Urothelium cell line (cell line): ENCODE measurements around the gene HMG20A.
A peak's percentile ranks its signal among the peaks of the same experiment; 100 is the strongest.

Source experiments
- DNase-seq: peaks from one replicate; pipeline ENCODE4 v3.0.0; 2011; ENCODE audit warnings: low spot score, mixed read lengths
- FAIRE-seq: peaks from 2 replicates; lab custom pipeline; 2011; peaks lifted over from hg19 to GRCh38; lab: Jason Lieb, UNC

HMG20A gene

DNA sequence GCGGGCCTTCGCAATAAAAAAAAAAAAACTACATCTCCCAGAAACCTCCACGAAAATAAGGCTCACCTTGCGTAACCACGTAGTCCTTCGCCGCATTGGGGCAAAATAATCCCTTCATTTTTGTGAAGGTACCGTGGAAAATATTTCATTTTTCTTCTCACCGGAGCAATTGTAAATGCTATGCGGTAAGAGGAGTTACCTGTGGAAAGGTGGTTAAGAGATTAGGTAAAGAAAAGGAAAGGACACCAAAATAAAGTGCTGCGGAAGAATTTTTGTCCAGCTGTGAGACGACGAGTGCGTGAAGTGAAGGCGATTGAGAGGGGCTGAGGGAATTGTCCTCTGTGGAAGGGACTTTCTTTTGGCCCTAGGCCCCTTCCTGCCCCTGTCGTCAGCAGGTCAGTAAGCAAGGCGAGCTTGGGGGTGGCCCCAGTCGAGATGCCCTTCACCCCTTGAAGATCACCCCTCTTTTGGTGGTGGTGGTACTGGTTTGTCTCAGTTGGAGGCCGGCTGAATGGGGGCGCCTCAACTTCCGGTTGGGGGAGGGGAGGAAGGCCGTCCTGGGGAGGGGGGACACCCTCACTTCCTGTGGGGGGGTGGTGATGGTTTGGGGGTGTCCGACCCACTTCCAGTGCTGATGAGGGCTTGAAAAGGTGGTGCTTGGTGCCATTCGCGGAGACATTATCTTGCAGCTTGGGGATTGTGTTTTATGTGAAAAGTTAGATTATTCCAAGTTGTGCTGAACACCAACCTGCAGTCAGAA is at the start of gene HMG20A:
Gene HMG20A (plus strand): TSS at position 279 of the 760 bp plus-strand sequence. CDS start 37,520 bp downstream, outside the sequence.
- DNase-seq (peak; percentile 73), FAIRE-seq (peak; percentile 58)

DNA sequence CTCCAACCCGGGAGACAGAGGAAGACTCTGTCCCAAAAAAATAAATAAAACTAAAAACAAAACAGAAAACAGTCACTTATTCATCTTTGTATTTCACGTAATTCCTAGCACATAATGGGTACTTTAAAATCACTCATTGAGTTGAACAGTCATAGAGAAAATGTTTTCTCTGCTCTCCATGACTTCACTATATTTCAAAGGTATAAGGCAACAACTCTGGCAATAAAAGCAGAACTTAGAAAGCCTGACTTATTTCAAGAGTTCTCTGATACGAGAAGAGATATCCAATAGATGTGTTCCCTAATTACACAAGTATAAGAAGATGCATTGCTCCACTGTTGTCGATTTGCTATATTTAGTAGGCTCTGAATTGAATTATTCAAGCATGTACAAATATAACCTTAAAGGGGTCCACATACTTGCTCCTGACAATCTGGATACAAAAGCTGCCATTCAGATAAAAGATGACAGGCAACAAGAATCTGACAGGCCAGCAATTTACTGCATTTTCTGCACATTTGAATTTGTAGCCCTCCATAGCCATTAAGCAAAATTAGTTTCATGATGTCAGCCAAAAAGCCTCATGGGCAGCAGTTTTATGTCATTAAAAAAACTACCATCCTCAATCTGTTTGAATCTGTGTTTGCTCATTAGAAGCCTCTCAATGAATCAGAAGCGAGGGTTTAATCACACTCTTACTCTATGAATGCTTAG is 48.7 kb upstream of the HMG20A start:
- FAIRE-seq: no peak
- no peak for DNase-seq

DNA sequence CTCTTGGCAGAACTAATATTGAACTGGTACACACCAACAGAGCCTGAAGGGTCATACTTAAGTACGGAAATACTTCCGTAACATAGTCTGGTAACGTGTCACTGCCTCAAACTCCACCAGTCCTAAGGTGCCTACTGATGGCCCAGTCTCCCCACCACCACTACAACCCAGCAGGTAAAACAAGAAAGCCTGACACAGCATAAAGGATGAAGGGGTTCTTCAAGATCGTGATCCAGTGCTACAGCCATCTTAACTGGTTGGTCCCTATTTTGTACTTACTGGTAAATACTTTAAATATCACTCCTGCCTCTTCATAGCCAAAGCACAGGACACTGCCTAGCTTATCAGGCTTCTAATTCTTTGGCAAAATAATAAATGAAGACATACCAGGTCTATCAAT is 47.2 kb upstream of the HMG20A start:
- DNase-seq: no peak
- FAIRE-seq: no peak

GRCh38 chr15:77375133-77375532 is 45.6 kb upstream of the HMG20A start:
- DNase-seq (no peak), FAIRE-seq (no peak)

DNA sequence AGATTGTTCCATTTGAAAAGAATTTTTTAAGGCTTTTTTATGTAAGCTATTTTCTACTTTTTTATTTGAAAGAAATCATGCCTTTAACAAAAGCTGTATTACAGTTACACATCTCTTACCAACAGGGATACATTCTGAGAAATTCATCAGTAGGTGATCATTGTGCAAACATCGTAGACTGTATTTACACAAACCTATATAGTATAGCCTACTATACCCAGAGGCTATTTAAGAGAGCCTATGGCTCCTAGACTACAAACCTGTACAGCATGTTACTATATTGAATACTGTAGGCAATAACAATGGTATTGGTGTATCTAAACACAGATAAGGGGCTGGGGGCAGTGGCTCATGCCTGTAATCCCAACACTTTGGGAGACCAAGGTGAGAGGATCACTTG is 43.9 kb upstream of the HMG20A start:
- FAIRE-seq (no peak), DNase-seq (no peak)

DNA sequence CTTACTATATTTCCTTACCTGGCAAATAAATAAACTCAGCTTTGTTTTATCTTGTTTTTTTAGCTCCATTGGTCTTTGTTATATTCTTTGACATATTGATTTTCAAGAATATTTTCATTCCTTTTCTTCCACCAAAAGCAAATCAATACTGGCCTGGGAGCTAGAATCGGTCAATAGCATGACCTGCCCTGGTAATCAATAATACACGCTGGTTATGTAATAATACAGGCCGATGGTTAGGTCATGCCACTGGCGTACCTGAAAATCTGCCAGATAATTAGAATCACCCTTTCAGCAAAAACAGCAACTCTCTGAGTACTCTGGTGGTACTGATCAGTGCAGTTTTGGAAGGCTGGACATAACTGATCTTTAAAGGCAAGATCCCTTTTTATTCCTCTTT is 40.7 kb upstream of the HMG20A start:
- no peak for FAIRE-seq

DNA sequence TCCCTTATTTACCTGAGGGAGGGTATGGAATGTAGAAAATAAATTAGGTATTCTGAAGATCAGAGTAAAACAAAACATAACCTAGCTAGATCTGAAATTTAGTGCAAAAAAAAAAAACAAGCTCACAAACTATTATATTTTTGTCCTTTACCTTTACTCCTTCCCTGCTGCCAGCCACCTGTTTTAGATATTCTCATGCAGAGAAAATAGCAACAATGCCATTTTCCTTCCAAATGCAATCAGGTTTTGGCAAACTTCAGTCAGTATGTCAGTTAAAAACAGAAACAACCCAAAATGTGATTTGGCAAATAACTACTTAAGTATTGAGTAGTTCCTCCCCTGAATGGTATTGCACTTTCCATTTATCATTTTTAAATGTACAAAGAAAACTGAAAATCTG is 36.6 kb upstream of the HMG20A start:
- no peak for FAIRE-seq
- DNase-seq: no peak

More for the DNA sequence above, 40.7 kb upstream of the HMG20A start:
- DNase-seq: no peak

- no peak for FAIRE-seq
- no peak for DNase-seq
These were observed 35.9 kb upstream of the HMG20A start for GRCh38 chr15:77384589-77385359.

DNA sequence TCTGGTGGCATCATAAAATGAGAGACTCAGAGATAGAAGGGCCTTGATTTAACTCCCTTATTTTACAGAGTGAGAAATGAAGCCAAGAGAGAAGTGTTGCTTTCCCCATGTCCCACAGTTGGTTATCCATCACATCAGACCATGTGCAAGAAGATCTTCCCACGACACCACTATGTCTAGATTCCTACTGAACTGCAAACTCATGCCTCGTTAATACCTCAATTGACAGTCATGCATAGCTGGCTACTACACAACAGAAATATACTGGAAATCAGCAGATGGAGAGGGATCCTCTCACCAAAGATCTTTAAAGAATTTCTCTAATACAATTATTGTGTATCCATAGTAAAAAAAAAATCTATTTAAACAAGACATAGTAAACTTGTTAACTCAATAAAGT is 34.1 kb upstream of the HMG20A start:
- no peak for DNase-seq

DNA sequence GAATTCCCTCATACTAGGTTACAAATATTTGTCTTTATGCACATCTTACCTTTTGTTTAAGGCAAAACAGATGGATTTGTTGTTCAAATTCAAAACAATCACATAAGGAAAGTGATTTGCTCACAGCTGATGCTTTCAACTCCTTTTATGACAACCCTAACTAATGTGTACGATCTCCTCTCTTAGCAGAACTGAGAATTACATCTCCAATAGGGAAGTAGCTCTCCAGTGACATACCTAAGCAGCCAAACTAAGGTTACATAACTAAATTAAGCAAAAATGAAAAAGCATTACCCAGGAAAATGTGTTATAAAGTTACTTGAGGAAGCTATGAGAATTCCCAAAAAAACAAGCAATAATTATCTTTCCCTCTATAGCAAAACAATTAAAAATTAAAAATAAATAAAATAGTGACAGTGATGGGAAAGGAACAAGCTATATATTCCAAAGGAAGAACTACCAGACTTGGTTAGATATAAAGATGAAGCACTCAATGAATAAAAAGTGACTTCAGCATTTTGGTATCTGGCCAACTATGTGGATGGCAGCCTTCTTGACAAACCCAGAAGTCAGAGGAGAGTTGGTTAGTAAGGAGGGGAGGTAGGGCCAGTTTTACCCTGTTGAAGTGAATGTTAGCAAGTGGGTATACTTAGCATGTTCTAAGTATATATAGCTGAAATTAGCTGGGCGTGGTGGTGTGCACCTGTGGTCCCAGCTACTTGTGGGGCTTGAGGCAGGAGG is 33.2 kb upstream of the HMG20A start:
- DNase-seq (no peak), FAIRE-seq (no peak)

More for the DNA sequence above, 34.1 kb upstream of the HMG20A start:
- no peak for FAIRE-seq

GRCh38 chr15:77391372-77391951 is 29.2 kb upstream of the HMG20A start:
- DNase-seq (no peak), FAIRE-seq (no peak)

DNA sequence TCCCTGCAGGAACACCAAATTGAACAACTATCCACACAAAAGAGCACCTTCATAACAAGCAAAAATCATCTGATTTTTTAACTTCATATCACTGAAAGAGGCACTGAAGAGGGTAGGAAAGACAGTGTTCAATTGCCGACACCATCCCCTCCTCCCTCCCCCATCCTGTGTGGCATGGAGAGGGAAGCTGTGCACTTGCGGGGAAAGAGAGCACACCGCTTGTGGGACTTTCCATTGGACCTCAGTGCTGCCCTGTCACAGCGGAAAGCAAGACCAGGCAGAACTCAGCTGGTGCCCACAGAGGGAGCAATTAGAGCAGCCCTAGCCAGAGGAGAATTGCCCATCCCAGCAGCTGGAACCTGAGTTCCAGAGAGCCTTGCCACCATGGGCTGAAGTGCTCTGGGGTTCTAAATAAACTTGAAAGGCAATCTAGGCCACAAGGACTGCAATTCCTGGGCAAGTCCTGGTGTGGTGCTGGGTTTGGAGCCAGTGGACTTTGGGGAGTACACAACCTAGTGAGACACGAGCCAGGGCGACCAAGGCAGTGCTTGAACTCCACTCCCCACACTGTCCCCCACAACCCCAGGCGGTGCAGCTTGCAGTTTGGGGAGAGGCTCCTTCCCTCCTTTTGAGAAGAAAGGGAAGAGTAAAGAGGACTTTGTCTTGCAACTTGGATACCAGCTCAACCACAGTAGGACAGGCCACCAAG is 27.8 kb upstream of the HMG20A start:
- FAIRE-seq: no peak

GRCh38 chr15:77393471-77393840 is 27.2 kb upstream of the HMG20A start:
- no peak for FAIRE-seq
- DNase-seq: no peak

More for the DNA sequence above, 27.8 kb upstream of the HMG20A start:
- no peak for DNase-seq

- FAIRE-seq (no peak), DNase-seq (no peak)
These were observed 25.5 kb upstream of the HMG20A start for GRCh38 chr15:77395013-77395774.

DNA sequence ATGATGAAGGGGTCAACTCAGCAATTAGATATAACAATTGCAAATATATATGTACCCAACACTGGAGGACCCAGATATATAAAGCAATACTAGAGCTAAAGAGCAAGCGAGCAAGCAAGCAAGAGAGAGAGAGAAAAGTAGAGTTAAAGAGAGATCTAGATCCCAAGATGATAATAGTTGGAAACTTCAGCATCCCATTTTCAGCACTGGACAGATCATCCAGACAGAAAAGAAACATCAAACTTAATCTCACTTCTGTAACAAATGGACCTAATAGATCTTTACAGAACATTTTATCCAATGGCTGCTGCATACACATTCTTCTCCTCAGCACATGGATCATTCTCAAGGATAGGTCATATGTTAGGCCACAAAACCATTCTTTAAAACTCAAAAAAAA is 24.0 kb upstream of the HMG20A start:
- DNase-seq (no peak), FAIRE-seq (no peak)

- FAIRE-seq (no peak), DNase-seq (no peak)
These were observed 21.8 kb upstream of the HMG20A start for GRCh38 chr15:77398927-77399326.

DNA sequence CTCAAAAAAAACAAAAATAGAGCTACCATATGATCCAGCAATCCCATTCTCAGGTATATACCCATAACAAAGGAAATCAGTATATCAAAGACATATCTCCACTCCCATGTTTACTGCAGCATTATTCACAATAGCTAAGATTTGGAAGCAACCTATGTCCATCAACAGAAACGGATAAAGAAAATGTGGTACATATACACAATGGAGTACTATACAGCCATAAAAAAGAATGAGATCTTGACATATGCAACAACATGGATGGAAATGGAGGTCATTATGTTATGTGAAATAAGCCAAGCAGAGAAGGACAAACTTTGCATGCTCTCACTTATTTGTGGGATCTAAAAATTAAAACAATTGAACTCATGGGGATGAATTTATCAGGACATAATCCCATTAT is 20.4 kb upstream of the HMG20A start:
- DNase-seq (no peak), FAIRE-seq (peak; percentile 61)

DNA sequence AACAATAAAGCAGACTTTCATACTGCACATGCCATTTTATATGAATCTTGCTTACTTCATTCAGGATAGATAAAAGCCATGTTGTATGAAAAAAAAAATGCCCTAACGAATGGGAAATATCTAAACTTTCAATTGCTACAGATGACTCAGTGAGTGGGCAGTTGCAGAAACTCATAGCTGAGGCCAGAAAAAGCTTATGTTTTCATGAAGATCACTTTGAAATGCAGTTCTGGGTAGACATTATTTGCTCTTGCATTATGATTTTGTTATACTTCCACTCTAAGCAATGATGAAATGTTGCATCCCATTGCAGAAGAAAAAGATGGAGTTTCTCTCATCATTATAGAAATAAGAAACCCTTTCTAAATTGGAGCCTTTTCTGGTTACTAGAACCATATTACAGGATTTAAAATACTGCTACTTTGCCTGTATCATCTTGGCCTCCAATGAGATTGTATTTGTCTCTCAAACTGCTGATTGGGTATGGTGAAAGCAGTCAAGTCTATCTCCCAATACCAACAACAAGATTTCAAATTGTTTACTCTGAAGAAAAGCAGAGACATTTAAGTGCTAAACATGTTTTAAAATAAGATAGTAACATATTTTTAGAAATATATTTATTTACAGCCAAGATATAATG is 17.8 kb upstream of the HMG20A start:
- DNase-seq: no peak
- FAIRE-seq: no peak
